H9 (cell line): Measurements from ENCODE around the gene GRK4. TPM values are rescaled to one million over a fixed set of nuclear protein-coding genes. Genes with fewer than 3 reads are reported as not detected.
A peak's percentile ranks its signal among the peaks of the same experiment; 100 is the strongest.

Experiments
- DNase-seq: peaks from one replicate; pipeline ENCODE4 v3.0.0-alpha.2; 2017
- H2AFZ ChIP-seq: one replicate; pipeline ENCODE4 v1.6.1; 2013; ENCODE audit warnings: mild to moderate bottlenecking, low read length, control low read depth, moderate library complexity
- H2AK5ac ChIP-seq: 2 replicates; pipeline ENCODE4 v1.6.1; 2013; ENCODE audit warnings: low read length, control low read depth, mixed read lengths; ENCODE audit not compliant: insufficient read length
- H2BK120ac ChIP-seq: one replicate; pipeline ENCODE4 v1.6.1; 2013; ENCODE audit warnings: low read depth, mild to moderate bottlenecking, low read length, control low read depth, inconsistent platforms; ENCODE audit not compliant: poor library complexity, severe bottlenecking
- H2BK12ac ChIP-seq: 2 replicates; pipeline ENCODE4 v1.6.1; 2013; ENCODE audit warnings: low read length, control low read depth, mixed read lengths, low read depth; ENCODE audit not compliant: insufficient read length
- H2BK15ac ChIP-seq: 2 replicates; pipeline ENCODE4 v1.6.1; 2013; ENCODE audit warnings: low read depth, low read length, control low read depth
- H2BK20ac ChIP-seq: one replicate; pipeline ENCODE4 v1.6.1; 2013; ENCODE audit warnings: low read depth, mild to moderate bottlenecking, low read length, control low read depth, inconsistent platforms; ENCODE audit not compliant: poor library complexity, severe bottlenecking
- H2BK5ac ChIP-seq: 2 replicates; pipeline ENCODE4 v1.6.1; 2013; ENCODE audit warnings: low read length, control low read depth, mixed read lengths; ENCODE audit not compliant: insufficient read length
- H3K14ac ChIP-seq: 2 replicates; pipeline ENCODE4 v1.6.1; 2013; ENCODE audit warnings: low read length, control low read depth; ENCODE audit not compliant: insufficient read depth
- H3K18ac ChIP-seq: 2 replicates; pipeline ENCODE4 v1.6.1; 2013; ENCODE audit warnings: low read depth, mild to moderate bottlenecking, mixed read lengths, low read length, control low read depth; ENCODE audit not compliant: insufficient read length
- H3K23ac ChIP-seq: 2 replicates; pipeline ENCODE4 v1.6.1; 2013; ENCODE audit warnings: low read length, control low read depth, mixed read lengths, low read depth; ENCODE audit not compliant: insufficient read length
- H3K23me2 ChIP-seq: 2 replicates; pipeline ENCODE4 v1.6.1; 2013; ENCODE audit warnings: low read depth, mild to moderate bottlenecking, mixed read lengths, low read length, control low read depth; ENCODE audit not compliant: insufficient read length, poor library complexity, severe bottlenecking
- H3K27ac ChIP-seq: 2 replicates; pipeline ENCODE4 v1.5.1; 2013; ENCODE audit warnings: low read length, control low read depth, mixed read lengths, low read depth; ENCODE audit not compliant: insufficient read length
- H3K27me3 ChIP-seq: 2 replicates; pipeline ENCODE4 v1.6.1; 2013; ENCODE audit warnings: low read length, control low read depth, inconsistent platforms; ENCODE audit not compliant: insufficient read depth
- H3K4ac ChIP-seq: 2 replicates; pipeline ENCODE4 v1.6.1; 2013; ENCODE audit warnings: low read depth, mild to moderate bottlenecking, control low read depth, inconsistent platforms, low read length, moderate library complexity
- H3K4me1 ChIP-seq: 2 replicates; pipeline ENCODE4 v1.6.1; 2013; ENCODE audit warnings: low read length, control low read depth, inconsistent platforms; ENCODE audit not compliant: insufficient read depth
- H3K4me2 ChIP-seq: 2 replicates; pipeline ENCODE4 v1.6.1; 2013; ENCODE audit warnings: low read length, control low read depth, mixed read lengths; ENCODE audit not compliant: insufficient read length, insufficient read depth
- H3K56ac ChIP-seq: 2 replicates; pipeline ENCODE4 v1.6.1; 2013; ENCODE audit warnings: low read depth, mild to moderate bottlenecking, mixed read lengths, low read length, control low read depth; ENCODE audit not compliant: insufficient read length
- H3K79me1 ChIP-seq: 2 replicates; pipeline ENCODE4 v1.6.1; 2013; ENCODE audit warnings: low read depth, mild to moderate bottlenecking, moderate library complexity, low read length, control low read depth, inconsistent platforms; ENCODE audit not compliant: insufficient read depth, poor library complexity, severe bottlenecking
- H3K79me2 ChIP-seq: 2 replicates; pipeline ENCODE4 v1.6.1; 2013; ENCODE audit warnings: low read length, control low read depth, inconsistent platforms; ENCODE audit not compliant: insufficient read depth
- H3K9ac ChIP-seq: 2 replicates; pipeline ENCODE4 v1.6.1; 2013; ENCODE audit warnings: low read length, control low read depth, mixed read lengths; ENCODE audit not compliant: insufficient read length; ENCODE audit errors: extremely low read depth
- H3K9me3 ChIP-seq: one replicate; pipeline ENCODE4 v1.6.1; 2013; ENCODE audit warnings: low read depth, low read length, inconsistent platforms; ENCODE audit not compliant: control insufficient read depth
- H3T11ph ChIP-seq: one replicate; pipeline ENCODE4 v1.6.1; 2013; ENCODE audit warnings: mild to moderate bottlenecking, low read length, control low read depth, inconsistent platforms
- H4K20me1 ChIP-seq: one replicate; pipeline ENCODE4 v1.6.1; 2013; ENCODE audit not compliant: control insufficient read depth, insufficient read length, insufficient read depth
- H4K5ac ChIP-seq: 2 replicates; pipeline ENCODE4 v1.6.1; 2013; ENCODE audit warnings: low read depth, mild to moderate bottlenecking, mixed read lengths, low read length, control low read depth; ENCODE audit not compliant: insufficient read length
- H4K8ac ChIP-seq: replicated peaks from 2 replicates; pipeline ENCODE4 v1.6.1; 2013; ENCODE audit warnings: low read length, control low read depth, mixed read lengths, low read depth; ENCODE audit not compliant: insufficient read length
- H4K91ac ChIP-seq: 2 replicates; pipeline ENCODE4 v1.6.1; 2013; ENCODE audit warnings: low read depth, mild to moderate bottlenecking, moderate library complexity, mixed read lengths, low read length, control low read depth; ENCODE audit not compliant: insufficient read length
- H3K27ac Mint-ChIP-seq, 3 experiments: 2 replicates in 2 of 3; 3 replicates in 1 of 3; pipeline ENCODE4 v1.8.0; 2020 to 2021; ENCODE audit warnings: mixed read lengths in 3 of 3, mild to moderate bottlenecking in 1 of 3, moderate library complexity in 1 of 3
- H3K27me3 Mint-ChIP-seq: 2 replicates; pipeline ENCODE4 v1.8.0; 2021; ENCODE audit warnings: low read depth, mild to moderate bottlenecking, moderate library complexity, mixed read lengths
- H3K36me3 Mint-ChIP-seq, 3 experiments: 2 replicates in 2 of 3; 3 replicates in 1 of 3; pipeline ENCODE4 v1.8.0; 2020 to 2021; ENCODE audit warnings: low read depth in 3 of 3, mixed read lengths in 3 of 3; ENCODE audit not compliant: insufficient read depth in 1 of 3
- H3K4me1 Mint-ChIP-seq, 2 experiments: 2 replicates each; pipeline ENCODE4 v1.8.0; 2020; ENCODE audit warnings: mixed read lengths in 2 of 2
- H3K4me3 Mint-ChIP-seq, 2 experiments: 2 replicates in 1 of 2; 3 replicates in 1 of 2; pipeline ENCODE4 v1.8.0; 2020 to 2021; ENCODE audit warnings: mild to moderate bottlenecking in 2 of 2, mixed read lengths in 2 of 2, moderate library complexity in 1 of 2
- H3K9me3 Mint-ChIP-seq, 2 experiments: 2 replicates in 1 of 2; 3 replicates in 1 of 2; pipeline ENCODE4 v1.8.0; 2020; ENCODE audit warnings: mild to moderate bottlenecking in 2 of 2, mixed read lengths in 2 of 2, moderate library complexity in 1 of 2
- WGBS: extraction: QIAGEN DNeasy Blood & Tissue Kit; methylation state at CpG from one replicate; pipeline ENCODE4 v1.1.7; 2013; ENCODE audit warnings: missing lambda C conversion rate, low lambda C conversion rate, mixed read lengths; ENCODE audit not compliant: insufficient read length; ENCODE audit errors: extremely low coverage; 5-methylcytosine and 5-hydroxymethylcytosine counted together
- total RNA-seq: library from RNA; stranded (reverse); gene quantifications from 2 replicates; pipeline ENCODE4 v1.2.1, GENCODE V29; 2021
- TF ChIP-seq, protein P1 (sequence below): fragments of 200-600 bp; sonication (generic); conservative IDR thresholded peaks from 3 replicates; pipeline ENCODE4 v1.8.0; 2021; ENCODE audit warnings: antibody characterized with exemption, mild to moderate bottlenecking

GRK4 gene
- total RNA-seq, 1 experiment from 2014 or later, result 4.8 TPM

DNA sequence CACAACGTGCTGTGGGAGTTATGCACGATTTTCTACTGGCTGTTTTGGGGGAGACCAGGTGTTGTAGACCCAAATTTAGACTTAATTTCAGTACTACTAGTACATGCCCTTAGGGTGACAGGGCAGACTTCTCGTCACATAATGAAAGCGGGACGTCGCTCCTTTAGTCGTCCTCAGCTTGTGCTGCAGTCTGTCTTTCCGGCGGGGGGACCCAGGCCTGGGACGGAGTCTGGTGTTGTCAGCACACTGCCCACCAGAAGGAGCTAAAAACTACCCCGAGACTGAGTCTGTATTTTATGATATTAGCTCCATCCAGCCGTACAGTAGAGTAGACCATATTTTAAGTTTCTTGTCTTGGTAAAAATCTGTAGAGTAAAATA is 35.7 kb upstream of the GRK4 start:
- H3K23ac ChIP-seq, result no peak overlapping the region
- no peak overlapping the region for H2BK12ac ChIP-seq
- H3K18ac ChIP-seq, result no peak overlapping the region
- H3T11ph ChIP-seq, result no peak overlapping the region
- no peak overlapping the region for H2AK5ac ChIP-seq
- H2AFZ ChIP-seq, result no peak overlapping the region
- DNase-seq, result no peak
- peaks cover 2% of the 10 kb centered on the region for H4K20me1 ChIP-seq
- no peak overlapping the region for H2BK120ac ChIP-seq
- H3K27ac ChIP-seq, result no peak overlapping the region
- H3K14ac ChIP-seq, result no peak overlapping the region
- no peak overlapping the region for H2BK5ac ChIP-seq
- H3K4ac ChIP-seq, result no peak overlapping the region
- no peak overlapping the region for H3K9ac ChIP-seq
- no peak overlapping the region for H3K56ac ChIP-seq
- Mint-ChIP-seq H3K4me1 (peaks cover 16 to 29% of the 10 kb centered on the region in 2 experiments), H3K27me3 (no peaks in the 10 kb centered on the region), H3K4me3 (no peak overlapping the region), H3K9me3 (peaks cover 0 to 5% of the 10 kb centered on the region in 2 experiments; a peak in 2 of 5 replicates), H3K27ac (peak overlapping the region; percentile 59 to 94 (median 91); a peak in 3 of 7 replicates), H3K36me3 (peaks cover 42 to 79% (median 63%) of the 10 kb centered on the region in 3 experiments)
- no peaks in the 10 kb centered on the region for H3K27me3 ChIP-seq
- H3K9me3 ChIP-seq, result no peaks in the 10 kb centered on the region
- H2BK15ac ChIP-seq, result no peak overlapping the region
- H4K91ac ChIP-seq, result no peak overlapping the region
- no peak overlapping the region for H3K4me2 ChIP-seq
- peaks cover 4% of the 10 kb centered on the region; the same call in 1 of the 2 replicates for H3K4me1 ChIP-seq
- TF ChIP-seq, protein P1, sequence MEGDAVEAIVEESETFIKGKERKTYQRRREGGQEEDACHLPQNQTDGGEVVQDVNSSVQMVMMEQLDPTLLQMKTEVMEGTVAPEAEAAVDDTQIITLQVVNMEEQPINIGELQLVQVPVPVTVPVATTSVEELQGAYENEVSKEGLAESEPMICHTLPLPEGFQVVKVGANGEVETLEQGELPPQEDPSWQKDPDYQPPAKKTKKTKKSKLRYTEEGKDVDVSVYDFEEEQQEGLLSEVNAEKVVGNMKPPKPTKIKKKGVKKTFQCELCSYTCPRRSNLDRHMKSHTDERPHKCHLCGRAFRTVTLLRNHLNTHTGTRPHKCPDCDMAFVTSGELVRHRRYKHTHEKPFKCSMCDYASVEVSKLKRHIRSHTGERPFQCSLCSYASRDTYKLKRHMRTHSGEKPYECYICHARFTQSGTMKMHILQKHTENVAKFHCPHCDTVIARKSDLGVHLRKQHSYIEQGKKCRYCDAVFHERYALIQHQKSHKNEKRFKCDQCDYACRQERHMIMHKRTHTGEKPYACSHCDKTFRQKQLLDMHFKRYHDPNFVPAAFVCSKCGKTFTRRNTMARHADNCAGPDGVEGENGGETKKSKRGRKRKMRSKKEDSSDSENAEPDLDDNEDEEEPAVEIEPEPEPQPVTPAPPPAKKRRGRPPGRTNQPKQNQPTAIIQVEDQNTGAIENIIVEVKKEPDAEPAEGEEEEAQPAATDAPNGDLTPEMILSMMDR, result no peak
- no peak overlapping the region for H4K8ac ChIP-seq
- H4K5ac ChIP-seq, result no peak overlapping the region
- no peaks in the 10 kb centered on the region for H3K79me2 ChIP-seq
- H2BK20ac ChIP-seq, result no peak overlapping the region
- no CpG with 5 or more reads among the region's 12 CpGs for WGBS
- H3K23me2 ChIP-seq, result no peaks in the 10 kb centered on the region
- H3K79me1 ChIP-seq, result no peaks in the 10 kb centered on the region
